GM23338 (cell line): Measurements from ENCODE around the gene SRSF11. TPM values are rescaled to one million over a fixed set of nuclear protein-coding genes. Genes with fewer than 3 reads are reported as not detected.

Experiments used
- ATAC-seq: fragments of 200-7000 bp; cut with Tn5 transposase; 3 replicates; pipeline ENCODE4 v1.9.1; 2020
- DNase-seq: peaks from one replicate; pipeline ENCODE4 v3.0.0-alpha.2; 2015; ENCODE audit warnings: low spot score
- H2AFZ ChIP-seq: fragments of 200-600 bp; sonication (generic); 2 replicates; pipeline ENCODE4 v1.8.0; 2016; ENCODE audit warnings: antibody characterized with exemption, mild to moderate bottlenecking, moderate library complexity
- H3F3A ChIP-seq: fragments of 200-600 bp; sonication (generic); replicated peaks from 2 replicates; pipeline ENCODE4 v1.8.0; 2017; ENCODE audit warnings: antibody characterized with exemption, mixed run types, low read depth
- H3K27ac ChIP-seq: fragments of 200-600 bp; sonication (generic); 2 replicates; pipeline ENCODE4 v1.6.1; 2016; ENCODE audit warnings: low read depth
- H3K27me3 ChIP-seq: fragments of 200-600 bp; sonication (generic); 2 replicates; pipeline ENCODE4 v1.8.0; 2016; ENCODE audit warnings: mild to moderate bottlenecking, mixed run types, moderate library complexity; ENCODE audit not compliant: insufficient read depth
- H3K36me3 ChIP-seq: fragments of 200-600 bp; sonication (generic); 2 replicates; pipeline ENCODE4 v1.8.0; 2016; ENCODE audit warnings: mild to moderate bottlenecking; ENCODE audit not compliant: insufficient read depth
- H3K4me1 ChIP-seq: fragments of 200-600 bp; sonication (generic); 2 replicates; pipeline ENCODE4 v1.8.0; 2016; ENCODE audit warnings: mild to moderate bottlenecking, moderate library complexity; ENCODE audit not compliant: insufficient read depth
- H3K4me2 ChIP-seq: fragments of 200-600 bp; sonication (generic); 2 replicates; pipeline ENCODE4 v1.7.1; 2017; ENCODE audit warnings: mixed run types
- H3K4me3 ChIP-seq: fragments of 200-600 bp; sonication (generic); 2 replicates; pipeline ENCODE4 v1.6.1; 2016; ENCODE audit warnings: mixed run types
- H3K79me2 ChIP-seq: fragments of 200-600 bp; sonication (generic); replicated peaks from 2 replicates; pipeline ENCODE4 v1.8.0; 2017; ENCODE audit warnings: mild to moderate bottlenecking; ENCODE audit not compliant: insufficient read depth
- H3K9me2 ChIP-seq: fragments of 200-600 bp; sonication (generic); 2 replicates; pipeline ENCODE4 v1.8.0; 2017; ENCODE audit not compliant: insufficient read depth
- H4K20me1 ChIP-seq: fragments of 200-600 bp; sonication (generic); replicated peaks from 2 replicates; pipeline ENCODE4 v1.8.0; 2017; ENCODE audit warnings: mild to moderate bottlenecking; ENCODE audit not compliant: insufficient read depth
- H3K27ac Mint-ChIP-seq: 2 replicates; pipeline ENCODE4 v1.8.0; 2020; ENCODE audit warnings: inconsistent platforms, mild to moderate bottlenecking, moderate library complexity, mixed read lengths
- H3K27me3 Mint-ChIP-seq: 3 replicates; pipeline ENCODE4 v1.8.0; 2022; ENCODE audit warnings: low read depth, mild to moderate bottlenecking, moderate library complexity, mixed read lengths, inconsistent platforms; ENCODE audit not compliant: insufficient read depth, poor library complexity
- H3K36me3 Mint-ChIP-seq: 3 replicates; pipeline ENCODE4 v1.8.0; 2021; ENCODE audit warnings: low read depth, mild to moderate bottlenecking, inconsistent platforms, moderate library complexity, mixed read lengths
- H3K4me1 Mint-ChIP-seq: 3 replicates; pipeline ENCODE4 v1.8.0; 2020; ENCODE audit warnings: mild to moderate bottlenecking, inconsistent platforms, mixed read lengths
- H3K4me3 Mint-ChIP-seq: 3 replicates; pipeline ENCODE4 v1.8.0; 2021; ENCODE audit warnings: moderate library complexity, mild to moderate bottlenecking, inconsistent platforms, mixed read lengths
- H3K9me3 Mint-ChIP-seq: 3 replicates; pipeline ENCODE4 v1.8.0; 2020; ENCODE audit warnings: moderate library complexity, mild to moderate bottlenecking, inconsistent platforms, mixed read lengths
- CREB1 ChIP-seq: fragments of 250-450 bp; sonication (Bioruptor Pico); IDR thresholded peaks from 2 replicates; pipeline ENCODE4 v1.5.0; 2020; ENCODE audit warnings: low read depth, mild to moderate bottlenecking, moderate library complexity
- JUNB ChIP-seq: IDR thresholded peaks from one replicate; pipeline ENCODE4 v1.6.1; 2016; ENCODE audit warnings: antibody characterized with exemption; ENCODE audit not compliant: unreplicated experiment
- NANOG ChIP-seq: IDR thresholded peaks from 2 replicates; pipeline ENCODE4 v1.6.1; 2016; ENCODE audit warnings: antibody characterized with exemption, borderline replicate concordance
- POLR2AphosphoS5 ChIP-seq: IDR thresholded peaks from 2 replicates; pipeline ENCODE4 v1.6.1; 2016; ENCODE audit warnings: antibody characterized with exemption, low read depth
- ZNF114 ChIP-seq: fragments of 250-450 bp; sonication (Bioruptor Pico); IDR thresholded peaks from 2 replicates; pipeline ENCODE4 v1.5.0; 2020; ENCODE audit warnings: mild to moderate bottlenecking, moderate library complexity
- ZNF331 ChIP-seq: fragments of 250-450 bp; sonication (Bioruptor Pico); IDR thresholded peaks from 2 replicates; pipeline ENCODE4 v1.5.0; 2020; ENCODE audit warnings: low read depth, mild to moderate bottlenecking, moderate library complexity
- polyA plus RNA-seq: library from polyadenylated mRNA; unstranded; fragments of >200 nt; fragmentation: Nextera tagmentation; extraction: Ambion mirVana; gene quantifications from 2 replicates; pipeline ENCODE4 v1.2.1, GENCODE V29; 2016
- total RNA-seq: library from RNA; depleted of rRNA; stranded (reverse); fragments of >200 nt; shearing (Covaris generic); gene quantifications from 2 replicates; pipeline ENCODE4 v1.2.3, GENCODE V29; 2014
- TF ChIP-seq, protein P1 (sequence below): fragments of 250-450 bp; sonication (Bioruptor Pico); IDR thresholded peaks from 2 replicates; pipeline ENCODE4 v1.5.0; 2020; ENCODE audit warnings: mild to moderate bottlenecking, moderate library complexity
- TF ChIP-seq, protein P2 (sequence below): IDR thresholded peaks from 2 replicates; pipeline ENCODE4 v1.6.1; 2016; ENCODE audit warnings: antibody characterized with exemption

Gene SRSF11
- total and polyA plus RNA-seq, 2 experiments from 2014 or later: 182 to 372 TPM

DNA sequence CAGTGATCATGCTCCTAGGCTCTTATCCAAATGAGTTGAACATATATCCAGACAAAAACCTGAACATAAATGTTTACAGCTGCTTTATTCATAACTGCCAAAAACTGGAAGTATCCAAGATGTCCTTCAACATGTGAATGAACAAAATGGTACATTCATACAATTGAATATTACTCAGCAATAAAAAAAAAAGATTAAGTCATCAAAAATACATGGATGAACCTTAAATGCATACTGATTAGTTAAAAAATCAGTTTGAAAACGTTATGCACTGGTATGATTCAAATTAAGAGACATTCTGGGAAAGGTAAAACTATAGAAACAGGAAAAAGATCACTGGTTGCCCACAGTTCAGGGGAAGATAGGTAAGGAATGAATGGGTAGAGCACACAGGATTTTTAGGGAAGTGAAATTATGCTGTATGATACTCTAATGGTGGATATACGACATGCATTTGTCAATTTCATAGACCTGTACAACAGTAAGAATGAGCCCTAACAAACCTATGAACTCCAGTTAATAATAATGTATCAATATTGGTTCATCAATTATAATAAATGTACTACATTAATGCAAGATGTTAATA is 18.9 kb upstream of the SRSF11 start:
- H2AFZ ChIP-seq: no peak overlapping the region
- ATAC-seq (no peak), DNase-seq (no peak)
- H3K36me3 ChIP-seq: no peaks in the 10 kb centered on the region
- H3K4me2 ChIP-seq: no peak overlapping the region
- peaks cover 96% of the 10 kb centered on the region for H3K79me2 ChIP-seq
- no peak overlapping the region for H3K27ac ChIP-seq
- no peak overlapping the region for H3K4me3 ChIP-seq
- Mint-ChIP-seq H3K27me3 (peaks cover 7% of the 10 kb centered on the region), H3K9me3 (no peaks in the 10 kb centered on the region), H3K4me1 (peaks cover 9% of the 10 kb centered on the region; the same call in 2 of the 3 replicates), H3K27ac (no peak overlapping the region), H3K36me3 (no peaks in the 10 kb centered on the region), H3K4me3 (no peak overlapping the region)
- H3K9me2 ChIP-seq: no peaks in the 10 kb centered on the region
- H3K27me3 ChIP-seq: no peaks in the 10 kb centered on the region
- peaks cover 16% of the 10 kb centered on the region for H4K20me1 ChIP-seq
- TF ChIP-seq ZNF331 (no peak), ZNF114 (no peak), JUNB (no peak), CREB1 (no peak), POLR2AphosphoS5 (no peak), NANOG (no peak)
- TF ChIP-seq, protein P1, sequence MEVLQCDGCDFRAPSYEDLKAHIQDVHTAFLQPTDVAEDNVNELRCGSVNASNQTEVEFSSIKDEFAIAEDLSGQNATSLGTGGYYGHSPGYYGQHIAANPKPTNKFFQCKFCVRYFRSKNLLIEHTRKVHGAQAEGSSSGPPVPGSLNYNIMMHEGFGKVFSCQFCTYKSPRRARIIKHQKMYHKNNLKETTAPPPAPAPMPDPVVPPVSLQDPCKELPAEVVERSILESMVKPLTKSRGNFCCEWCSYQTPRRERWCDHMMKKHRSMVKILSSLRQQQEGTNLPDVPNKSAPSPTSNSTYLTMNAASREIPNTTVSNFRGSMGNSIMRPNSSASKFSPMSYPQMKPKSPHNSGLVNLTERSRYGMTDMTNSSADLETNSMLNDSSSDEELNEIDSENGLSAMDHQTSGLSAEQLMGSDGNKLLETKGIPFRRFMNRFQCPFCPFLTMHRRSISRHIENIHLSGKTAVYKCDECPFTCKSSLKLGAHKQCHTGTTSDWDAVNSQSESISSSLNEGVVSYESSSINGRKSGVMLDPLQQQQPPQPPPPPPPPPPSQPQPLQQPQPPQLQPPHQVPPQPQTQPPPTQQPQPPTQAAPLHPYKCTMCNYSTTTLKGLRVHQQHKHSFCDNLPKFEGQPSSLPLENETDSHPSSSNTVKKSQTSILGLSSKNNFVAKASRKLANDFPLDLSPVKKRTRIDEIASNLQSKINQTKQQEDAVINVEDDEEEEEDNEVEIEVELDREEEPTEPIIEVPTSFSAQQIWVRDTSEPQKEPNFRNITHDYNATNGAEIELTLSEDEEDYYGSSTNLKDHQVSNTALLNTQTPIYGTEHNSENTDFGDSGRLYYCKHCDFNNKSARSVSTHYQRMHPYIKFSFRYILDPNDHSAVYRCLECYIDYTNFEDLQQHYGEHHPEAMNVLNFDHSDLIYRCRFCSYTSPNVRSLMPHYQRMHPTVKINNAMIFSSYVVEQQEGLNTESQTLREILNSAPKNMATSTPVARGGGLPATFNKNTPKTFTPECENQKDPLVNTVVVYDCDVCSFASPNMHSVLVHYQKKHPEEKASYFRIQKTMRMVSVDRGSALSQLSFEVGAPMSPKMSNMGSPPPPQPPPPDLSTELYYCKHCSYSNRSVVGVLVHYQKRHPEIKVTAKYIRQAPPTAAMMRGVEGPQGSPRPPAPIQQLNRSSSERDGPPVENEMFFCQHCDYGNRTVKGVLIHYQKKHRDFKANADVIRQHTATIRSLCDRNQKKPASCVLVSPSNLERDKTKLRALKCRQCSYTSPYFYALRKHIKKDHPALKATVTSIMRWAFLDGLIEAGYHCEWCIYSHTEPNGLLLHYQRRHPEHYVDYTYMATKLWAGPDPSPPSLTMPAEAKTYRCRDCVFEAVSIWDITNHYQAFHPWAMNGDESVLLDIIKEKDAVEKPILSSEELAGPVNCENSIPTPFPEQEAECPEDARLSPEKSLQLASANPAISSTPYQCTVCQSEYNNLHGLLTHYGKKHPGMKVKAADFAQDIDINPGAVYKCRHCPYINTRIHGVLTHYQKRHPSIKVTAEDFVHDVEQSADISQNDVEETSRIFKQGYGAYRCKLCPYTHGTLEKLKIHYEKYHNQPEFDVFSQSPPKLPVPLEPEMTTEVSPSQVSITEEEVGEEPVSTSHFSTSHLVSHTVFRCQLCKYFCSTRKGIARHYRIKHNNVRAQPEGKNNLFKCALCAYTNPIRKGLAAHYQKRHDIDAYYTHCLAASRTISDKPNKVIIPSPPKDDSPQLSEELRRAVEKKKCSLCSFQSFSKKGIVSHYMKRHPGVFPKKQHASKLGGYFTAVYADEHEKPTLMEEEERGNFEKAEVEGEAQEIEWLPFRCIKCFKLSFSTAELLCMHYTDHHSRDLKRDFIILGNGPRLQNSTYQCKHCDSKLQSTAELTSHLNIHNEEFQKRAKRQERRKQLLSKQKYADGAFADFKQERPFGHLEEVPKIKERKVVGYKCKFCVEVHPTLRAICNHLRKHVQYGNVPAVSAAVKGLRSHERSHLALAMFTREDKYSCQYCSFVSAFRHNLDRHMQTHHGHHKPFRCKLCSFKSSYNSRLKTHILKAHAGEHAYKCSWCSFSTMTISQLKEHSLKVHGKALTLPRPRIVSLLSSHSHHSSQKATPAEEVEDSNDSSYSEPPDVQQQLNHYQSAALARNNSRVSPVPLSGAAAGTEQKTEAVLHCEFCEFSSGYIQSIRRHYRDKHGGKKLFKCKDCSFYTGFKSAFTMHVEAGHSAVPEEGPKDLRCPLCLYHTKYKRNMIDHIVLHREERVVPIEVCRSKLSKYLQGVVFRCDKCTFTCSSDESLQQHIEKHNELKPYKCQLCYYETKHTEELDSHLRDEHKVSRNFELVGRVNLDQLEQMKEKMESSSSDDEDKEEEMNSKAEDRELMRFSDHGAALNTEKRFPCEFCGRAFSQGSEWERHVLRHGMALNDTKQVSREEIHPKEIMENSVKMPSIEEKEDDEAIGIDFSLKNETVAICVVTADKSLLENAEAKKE (CRISPR knock-in tag): no peak
- TF ChIP-seq, protein P2, sequence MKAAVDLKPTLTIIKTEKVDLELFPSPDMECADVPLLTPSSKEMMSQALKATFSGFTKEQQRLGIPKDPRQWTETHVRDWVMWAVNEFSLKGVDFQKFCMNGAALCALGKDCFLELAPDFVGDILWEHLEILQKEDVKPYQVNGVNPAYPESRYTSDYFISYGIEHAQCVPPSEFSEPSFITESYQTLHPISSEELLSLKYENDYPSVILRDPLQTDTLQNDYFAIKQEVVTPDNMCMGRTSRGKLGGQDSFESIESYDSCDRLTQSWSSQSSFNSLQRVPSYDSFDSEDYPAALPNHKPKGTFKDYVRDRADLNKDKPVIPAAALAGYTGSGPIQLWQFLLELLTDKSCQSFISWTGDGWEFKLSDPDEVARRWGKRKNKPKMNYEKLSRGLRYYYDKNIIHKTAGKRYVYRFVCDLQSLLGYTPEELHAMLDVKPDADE: no peak
- H3F3A ChIP-seq: no peaks in the 10 kb centered on the region
- peaks cover 8% of the 10 kb centered on the region for H3K4me1 ChIP-seq
